K562 (cell line): ENCODE data around the gene LYPLA2. TPM values are rescaled to one million over a fixed set of nuclear protein-coding genes. Genes with fewer than 3 reads are reported as not detected.
A peak's percentile ranks its signal among the peaks of the same experiment; 100 is the strongest.
"Not testable (repeated sequence)": the region's sequence is repeated elsewhere in the genome, so short reads cannot be mapped to it uniquely, and the experiment has no call there.

Experiments used
- ATAC-seq: fragments of 200-7000 bp; cut with Tn5 transposase; 3 replicates; pipeline ENCODE4 v1.9.1; 2020; ENCODE audit warnings: moderate library complexity
- BruUV-seq: library from RNA; stranded (reverse); fragments of 400-500 nt; replicated peaks from 2 replicates; lab custom pipeline; 2021; lab: Mats Ljungman, UMichigan
- CTCF ChIA-PET: fragments of 300-600 bp; formaldehyde crosslinking; extraction: SDS; loops from one replicate; lab custom pipeline; 2021; ENCODE audit warnings: low intra/inter-chr PET ratio; lab: Yijun Ruan, JAX
- POLR2A ChIA-PET: fragments of 300-600, 350-650 bp; sonication (Branson Sonifier 250); formaldehyde crosslinking; extraction: SDS; loops from one replicate; lab custom pipeline; 2021; ENCODE audit warnings: antibody characterized with exemption, inconsistent platforms; lab: Yijun Ruan, JAX
- DNase-seq, 4 experiments: peaks; one replicate each; pipeline versions ENCODE4 v3.0.0 to v3.0.0-alpha.2; 2011 to 2018; ENCODE audit warnings: low spot score in 3 of 4, mixed read lengths in 3 of 4; ENCODE audit errors: extremely low read depth in 1 of 4
- FAIRE-seq: peaks from 2 replicates; lab custom pipeline; 2011; peaks lifted over from hg19 to GRCh38; lab: Jason Lieb, UNC
- H2AFZ ChIP-seq: 2 replicates; pipeline ENCODE4 v1.6.0; 2011; ENCODE audit warnings: low read depth, low read length, control low read depth, inconsistent platforms
- H3K27ac ChIP-seq: fragments of 200-600 bp; 3 replicates; pipeline ENCODE4 v1.8.0; 2011; ENCODE audit warnings: low read depth, mild to moderate bottlenecking, control low read depth, inconsistent platforms, low read length, moderate library complexity, mixed read lengths; ENCODE audit errors: extremely low read depth
- H3K27me3 ChIP-seq, 2 experiments: fragments of 300-600 bp in 1 of 2; 2 replicates in 1 of 2; 3 replicates in 1 of 2; pipeline versions ENCODE4 v1.6.0 to v1.8.0; 2011; ENCODE audit warnings: inconsistent platforms in 2 of 2, low read length in 2 of 2, mild to moderate bottlenecking in 1 of 2, mixed read lengths in 1 of 2, moderate library complexity in 1 of 2; ENCODE audit not compliant: control insufficient read depth in 2 of 2, insufficient read depth in 2 of 2
- H3K36me3 ChIP-seq: fragments of 300-600 bp; 3 replicates; pipeline ENCODE4 v1.8.0; 2011; ENCODE audit warnings: mild to moderate bottlenecking, low read length, inconsistent platforms; ENCODE audit not compliant: control insufficient read depth, insufficient read depth
- H3K4me1 ChIP-seq, 2 experiments: fragments of 200-600 bp in 1 of 2; replicated peaks in 1 of 2; 2 replicates in 1 of 2; 3 replicates in 1 of 2; pipeline versions ENCODE4 v1.5.1 to v1.8.0; 2011; ENCODE audit warnings: inconsistent platforms in 2 of 2, low read length in 2 of 2, mild to moderate bottlenecking in 1 of 2, mixed read lengths in 1 of 2, moderate library complexity in 1 of 2; ENCODE audit not compliant: control insufficient read depth in 2 of 2, insufficient read depth in 2 of 2
- H3K4me2 ChIP-seq: 2 replicates; pipeline ENCODE4 v1.6.1; 2011; ENCODE audit warnings: low read length, control low read depth, inconsistent platforms, mixed read lengths; ENCODE audit not compliant: insufficient read depth
- H3K4me3 ChIP-seq: fragments of 200-600 bp; sonication (generic), shearing (Covaris generic); 2 replicates; pipeline ENCODE4 v1.5.1; 2016; ENCODE audit warnings: control low read depth, inconsistent platforms
- H3K79me2 ChIP-seq: fragments of 200-600 bp; 3 replicates; pipeline ENCODE4 v1.8.0; 2011; ENCODE audit warnings: low read length, inconsistent platforms; ENCODE audit not compliant: control insufficient read depth, insufficient read depth
- H3K9ac ChIP-seq, 2 experiments: 2 replicates each; pipeline versions ENCODE4 v1.6.0 to v1.6.1; 2011; ENCODE audit warnings: low read depth in 2 of 2, low read length in 2 of 2, control low read depth in 1 of 2, inconsistent platforms in 1 of 2, mild to moderate bottlenecking in 1 of 2, mixed read lengths in 1 of 2; ENCODE audit not compliant: insufficient read depth in 1 of 2
- H3K9me1 ChIP-seq: one replicate; pipeline ENCODE4 v1.6.0; 2011; ENCODE audit warnings: inconsistent platforms, mild to moderate bottlenecking, low read length, moderate library complexity; ENCODE audit not compliant: control insufficient read depth, insufficient read depth
- H3K9me3 ChIP-seq: replicated peaks from 2 replicates; pipeline ENCODE4 v1.5.1; 2011; ENCODE audit warnings: low read depth, low read length, inconsistent platforms; ENCODE audit not compliant: control insufficient read depth, insufficient read depth
- H4K20me1 ChIP-seq: replicated peaks from 2 replicates; pipeline ENCODE4 v1.6.1; 2011; ENCODE audit warnings: low read length, inconsistent platforms, mixed read lengths; ENCODE audit not compliant: control insufficient read depth, insufficient read depth
- DACH1 ChIP-seq: fragments of 450-650 bp; IDR thresholded peaks from 2 replicates; pipeline ENCODE4 v1.6.1; 2018; ENCODE audit not compliant: partially characterized antibody
- GATAD2A ChIP-seq: fragments of 450-650 bp; IDR thresholded peaks from 2 replicates; pipeline ENCODE4 v1.6.1; 2017
- GATAD2B ChIP-seq: fragments of 450-650 bp; IDR thresholded peaks from 2 replicates; pipeline ENCODE4 v1.6.1; 2017; ENCODE audit warnings: mild to moderate bottlenecking, borderline replicate concordance
- MCM7 ChIP-seq, 2 experiments: fragments of 450-650 bp; IDR thresholded peaks; 2 replicates each; pipeline ENCODE4 v1.6.1; 2016 to 2018
- MTA1 ChIP-seq: fragments of 450-650 bp; IDR thresholded peaks from 2 replicates; pipeline ENCODE4 v1.6.1; 2017; ENCODE audit warnings: borderline replicate concordance
- WGBS: fragments of 100-300 bp; shearing (Covaris generic); methylation state at CpG from one replicate; pipeline ENCODE4 v1.1.6; 2016; ENCODE audit warnings: low coverage, mixed read lengths; ENCODE audit not compliant: insufficient coverage; ENCODE audit errors: missing lambda C conversion rate; 5-methylcytosine and 5-hydroxymethylcytosine counted together
- in situ Hi-C: fragments of 300-500 bp; cut with MboI; formaldehyde crosslinking; loops from 4 replicates; pipeline ENCODE4 v1.15.0; 2018; ENCODE audit warnings: inconsistent platforms, mixed read lengths
- intact Hi-C: fragments of 100-400 bp; cut with micrococcal nuclease; formaldehyde crosslinking; loops from 2 replicates; pipeline ENCODE4 v1.14.2; 2022
- polyA plus RNA-seq, 8 experiments: library from polyadenylated mRNA; depleted of rRNA in 4 of 8; stranded (reverse) in 5 of 8; unstranded in 3 of 8; fragments of >200 nt; fragmentation: Nextera tagmentation in 2 of 8; fragmentation: Illumina TruSeq in 1 of 8; extraction: Ambion mirVana in 2 of 8; extraction: Trizol in 1 of 8; gene quantifications; 2 replicates each; pipeline versions ENCODE4 v1.2.1 to v1.2.3, GENCODE V29; 2011 to 2014; ENCODE audit warnings: inconsistent platforms in 1 of 8, missing spikeins in 1 of 8
- total RNA-seq, 7 experiments: library from RNA; depleted of rRNA in 6 of 7; stranded (reverse); fragments of >200 nt in 6 of 7; fragmentation: Illumina TruSeq in 2 of 7; extraction: Trizol in 2 of 7; gene quantifications; 2 replicates each; pipeline versions ENCODE4 v1.2.1 to v1.2.3, GENCODE V29; 2011 to 2021; ENCODE audit warnings: low replicate concordance in 1 of 7
- TF ChIP-seq, protein P1 (sequence below): fragments of 450-650 bp; IDR thresholded peaks from 2 replicates; pipeline ENCODE4 v1.6.1; 2016; ENCODE audit warnings: antibody characterized with exemption

The LYPLA2 gene
- total and polyA plus RNA-seq, 9 of the 15 experiments (the other 6 are each of a cell fraction or from before 2014, with no cell fraction given), result 3.9 to 128 (median 60.1) TPM

DNA sequence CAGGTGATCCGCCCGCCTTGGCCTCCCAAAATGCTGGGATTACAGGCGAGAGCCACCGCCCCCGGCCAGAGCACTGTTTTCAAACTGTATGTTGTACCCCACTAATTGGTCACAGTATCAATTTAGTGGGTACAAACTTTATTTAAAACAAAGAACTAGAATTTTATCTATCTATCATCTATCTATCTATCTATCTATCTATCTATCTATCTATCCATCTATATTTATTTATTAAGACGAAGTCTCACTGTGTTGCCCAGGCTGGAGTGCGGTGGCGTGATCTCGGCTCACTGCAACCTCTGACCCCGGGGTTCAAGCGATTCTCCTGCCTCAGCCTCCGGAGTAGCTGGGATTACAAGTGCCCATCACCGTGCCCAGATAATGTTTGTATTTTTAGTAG lies 35.6 kb downstream of the LYPLA2 start:
- WGBS, result 94% methylated on average over 13 of the region's 13 CpGs
- H4K20me1 ChIP-seq, H3K27ac ChIP-seq, H3K4me2 ChIP-seq, H3K9me3 ChIP-seq, H3K36me3 ChIP-seq, H3K4me3 ChIP-seq, H2AFZ ChIP-seq, H3K27me3 ChIP-seq, intact Hi-C loops, CTCF ChIA-PET, BruUV-seq, DNase-seq, in situ Hi-C loops, H3K9ac ChIP-seq, FAIRE-seq, H3K9me1 ChIP-seq, ATAC-seq: not testable (repeated sequence)
- POLR2A ChIA-PET, result interaction anchor here (3.3 kb wide), 1 partner anchor 15 kb away, joined by 12 read pairs; no protein-coding TSS in a partner anchor
- Histone ChIP-seq H3K79me2 (peaks cover 14% of the 10 kb centered on the region), H3K4me1 (peaks cover 8 to 24% of the 10 kb centered on the region in 2 experiments; a peak in 4 of 5 replicates)
- TF ChIP-seq, protein P1, sequence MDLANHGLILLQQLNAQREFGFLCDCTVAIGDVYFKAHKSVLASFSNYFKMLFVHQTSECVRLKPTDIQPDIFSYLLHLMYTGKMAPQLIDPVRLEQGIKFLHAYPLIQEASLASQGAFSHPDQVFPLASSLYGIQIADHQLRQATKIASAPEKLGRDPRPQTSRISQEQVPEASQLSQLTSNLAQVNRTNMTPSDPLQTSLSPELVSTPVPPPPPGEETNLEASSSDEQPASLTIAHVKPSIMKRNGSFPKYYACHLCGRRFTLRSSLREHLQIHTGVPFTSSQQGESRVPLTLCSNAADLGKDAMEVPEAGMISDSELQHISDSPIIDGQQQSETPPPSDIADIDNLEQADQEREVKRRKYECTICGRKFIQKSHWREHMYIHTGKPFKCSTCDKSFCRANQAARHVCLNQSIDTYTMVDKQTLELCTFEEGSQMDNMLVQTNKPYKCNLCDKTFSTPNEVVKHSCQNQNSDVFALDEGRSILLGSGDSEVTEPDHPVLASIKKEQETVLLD, result peak; percentile 83
- 0 out of 2 replicates have a peak, but pooled peaks have one; percentile 48 for TF ChIP-seq GATAD2A
- peak; percentile 100 for TF ChIP-seq DACH1
- TF ChIP-seq MCM7 (IDR thresholded peaks at IDR 0.05), result 0 out of 4 replicates have a peak, but pooled peaks of 1 of the 2 experiments have one; percentile 57
- TF ChIP-seq MTA1, result peak; percentile 49; the same call in 1 of the 2 replicates
- peak; percentile 95 for TF ChIP-seq GATAD2B
